Subcutaneous adipose tissue (tissue), 4 donors: ENCODE measurements around the gene SLC12A4. TPM values are rescaled to one million over a fixed set of nuclear protein-coding genes. Genes with fewer than 3 reads are reported as not detected.

Experiments used
- CTCF ChIP-seq: fragments of 450-650 bp; IDR thresholded peaks from one replicate; pipeline ENCODE4 v1.5.1; 2016; ENCODE audit warnings: low read depth, mild to moderate bottlenecking, control low read depth, antibody characterized with exemption, moderate library complexity
- total RNA-seq, 4 donors: library from RNA; depleted of rRNA; stranded (reverse); fragments of >200 nt; gene quantifications; one replicate each; pipeline ENCODE4 v1.1.0, GENCODE V29; 2016

SLC12A4 gene
- total RNA-seq, 4 donors from 2014 or later = 36.2 to 77.2 (median 36.9) TPM

GRCh38 chr16:67922740-67923139 lies 45.7 kb downstream of the SLC12A4 start:
- no peak for TF ChIP-seq CTCF

- TF ChIP-seq CTCF = no peak
These were observed 46.2 kb downstream of the SLC12A4 start for GRCh38 chr16:67922221-67922620.

- no peak for TF ChIP-seq CTCF
These were observed 48.7 kb downstream of the SLC12A4 start for GRCh38 chr16:67919622-67920221.

GRCh38 chr16:67917852-67918236 lies 50.6 kb downstream of the SLC12A4 start:
- TF ChIP-seq CTCF = no peak

GRCh38 chr16:67917140-67917851 lies 51.1 kb downstream of the SLC12A4 start:
- TF ChIP-seq CTCF = no peak

- TF ChIP-seq CTCF = no peak
These were observed 52.4 kb downstream of the SLC12A4 start for GRCh38 chr16:67915831-67916723.
